Sigmoid colon (tissue), 7 donors: ENCODE measurements around the gene AUTS2. TPM values are rescaled to one million over a fixed set of nuclear protein-coding genes. Genes with fewer than 3 reads are reported as not detected.

Experiments used
- DNase-seq: peaks from one replicate; pipeline ENCODE4 v3.0.0-alpha.2; 2019
- H3K27ac ChIP-seq, 4 donors: fragments of 200-600 bp; sonication (generic); one replicate each; pipeline ENCODE4 v1.5.1; 2016 to 2019; ENCODE audit warnings: mild to moderate bottlenecking in 1 of 4
- H3K27me3 ChIP-seq, 3 donors: fragments of 200-600 bp; sonication (generic); one replicate each; pipeline ENCODE4 v1.5.1; 2019; ENCODE audit warnings: mild to moderate bottlenecking in 1 of 3
- H3K36me3 ChIP-seq, 4 donors: fragments of 200-600 bp; sonication (generic); one replicate each; pipeline ENCODE4 v1.5.1; 2016 to 2019
- H3K4me1 ChIP-seq, 4 donors: fragments of 200-600 bp; sonication (generic); one replicate each; pipeline ENCODE4 v1.5.1; 2017 to 2019
- H3K4me3 ChIP-seq, 4 donors: fragments of 200-600 bp; sonication (generic); one replicate each; pipeline ENCODE4 v1.5.1; 2017 to 2019; ENCODE audit warnings: mild to moderate bottlenecking in 2 of 4, moderate library complexity in 1 of 4
- H3K9me3 ChIP-seq, 4 donors: fragments of 200-600 bp in 3 of 4; sonication (generic) in 3 of 4; one replicate each; pipeline versions ENCODE4 v1.5.1 to v1.6.1; 2013 to 2019
- EP300 ChIP-seq, 4 donors: sonication (generic); formaldehyde crosslinking; IDR thresholded peaks; one replicate each; pipeline ENCODE4 v1.6.1; 2017; ENCODE audit warnings: antibody characterized with exemption in 4 of 4
- POLR2A ChIP-seq, 2 donors: fragments of 450-650 bp; IDR thresholded peaks; one replicate each; pipeline ENCODE4 v1.6.1; 2016; ENCODE audit warnings: antibody characterized with exemption in 2 of 2, mild to moderate bottlenecking in 2 of 2, moderate library complexity in 2 of 2
- POLR2AphosphoS5 ChIP-seq, 4 donors: sonication (generic); formaldehyde crosslinking; IDR thresholded peaks; one replicate each; pipeline ENCODE4 v1.6.1; 2017; ENCODE audit warnings: antibody characterized with exemption in 4 of 4
- WGBS, 2 donors: extraction: QIAGEN DNeasy Blood & Tissue Kit; methylation state at CpG; one replicate each; pipeline ENCODE4 v1.1.7; 2013; 5-methylcytosine and 5-hydroxymethylcytosine counted together
- intact Hi-C: fragments of 100-400 bp; cut with DNase I; formaldehyde crosslinking; loops from one replicate; pipeline ENCODE4 v1.15.1; 2023
- polyA plus RNA-seq, 3 donors: library from polyadenylated mRNA; stranded (reverse); fragments of 200-250 nt; gene quantifications; one replicate each; pipeline ENCODE4 v1.2.3, GENCODE V29; 2013
- total RNA-seq, 4 donors: library from RNA; depleted of rRNA; stranded (reverse); fragments of >200 nt; gene quantifications; one replicate each; pipeline ENCODE4 v1.1.0, GENCODE V29; 2016
- TF ChIP-seq, protein P1 (sequence below), 4 experiments: fragments of 450-650 bp in 3 of 4; fragments of 200-600 bp in 1 of 4; IDR thresholded peaks; one replicate each; pipeline ENCODE4 v1.5.1; 2016 to 2019; ENCODE audit warnings: antibody characterized with exemption in 4 of 4, mild to moderate bottlenecking in 3 of 4, moderate library complexity in 2 of 4
- donor health status: healthy with polysubstance abuse.
- donor health status: Bipolar disorder and iron deficiency.
- donor health status: healthy.

Gene AUTS2
- total and polyA plus RNA-seq, 7 donors, result 3.6 to 55.7 (median 25.5) TPM

DNA sequence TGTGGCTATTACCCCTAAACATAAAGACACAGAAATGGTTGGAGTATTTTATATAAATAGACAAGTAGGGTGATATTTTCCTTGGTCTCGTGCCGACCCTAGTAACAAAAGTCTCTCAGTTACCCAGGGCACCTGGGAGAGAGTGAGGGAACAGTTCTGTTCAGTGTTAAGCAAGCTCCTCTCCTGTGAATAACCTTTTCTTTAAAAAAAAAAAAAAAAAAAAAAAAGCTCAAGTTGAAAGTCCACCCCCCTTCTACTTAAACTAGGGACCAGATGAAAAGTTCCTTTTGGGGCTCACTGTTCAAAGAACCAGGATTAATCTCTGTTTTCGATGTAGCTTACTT, 896.7 kb downstream of the AUTS2 start:
- Histone ChIP-seq H3K36me3 (no peaks in the 10 kb centered on the region), H3K4me1 (no peaks in the 10 kb centered on the region), H3K27me3 (no peaks in the 10 kb centered on the region), H3K9me3 (no peaks in the 10 kb centered on the region), H3K27ac (no peak overlapping the region), H3K4me3 (no peak overlapping the region)
- TF ChIP-seq POLR2AphosphoS5 (IDR thresholded peaks at IDR 0.05) (no peak), POLR2A (IDR thresholded peaks at IDR 0.05) (no peak), EP300 (IDR thresholded peaks at IDR 0.05) (no peak)
- TF ChIP-seq, protein P1, sequence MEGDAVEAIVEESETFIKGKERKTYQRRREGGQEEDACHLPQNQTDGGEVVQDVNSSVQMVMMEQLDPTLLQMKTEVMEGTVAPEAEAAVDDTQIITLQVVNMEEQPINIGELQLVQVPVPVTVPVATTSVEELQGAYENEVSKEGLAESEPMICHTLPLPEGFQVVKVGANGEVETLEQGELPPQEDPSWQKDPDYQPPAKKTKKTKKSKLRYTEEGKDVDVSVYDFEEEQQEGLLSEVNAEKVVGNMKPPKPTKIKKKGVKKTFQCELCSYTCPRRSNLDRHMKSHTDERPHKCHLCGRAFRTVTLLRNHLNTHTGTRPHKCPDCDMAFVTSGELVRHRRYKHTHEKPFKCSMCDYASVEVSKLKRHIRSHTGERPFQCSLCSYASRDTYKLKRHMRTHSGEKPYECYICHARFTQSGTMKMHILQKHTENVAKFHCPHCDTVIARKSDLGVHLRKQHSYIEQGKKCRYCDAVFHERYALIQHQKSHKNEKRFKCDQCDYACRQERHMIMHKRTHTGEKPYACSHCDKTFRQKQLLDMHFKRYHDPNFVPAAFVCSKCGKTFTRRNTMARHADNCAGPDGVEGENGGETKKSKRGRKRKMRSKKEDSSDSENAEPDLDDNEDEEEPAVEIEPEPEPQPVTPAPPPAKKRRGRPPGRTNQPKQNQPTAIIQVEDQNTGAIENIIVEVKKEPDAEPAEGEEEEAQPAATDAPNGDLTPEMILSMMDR (IDR thresholded peaks at IDR 0.05), result no peak
- WGBS, 2 donors, result 89% methylated on average over 3 of the region's 3 CpGs
- intact Hi-C loops, result no loop called here
- no peak for DNase-seq

DNA sequence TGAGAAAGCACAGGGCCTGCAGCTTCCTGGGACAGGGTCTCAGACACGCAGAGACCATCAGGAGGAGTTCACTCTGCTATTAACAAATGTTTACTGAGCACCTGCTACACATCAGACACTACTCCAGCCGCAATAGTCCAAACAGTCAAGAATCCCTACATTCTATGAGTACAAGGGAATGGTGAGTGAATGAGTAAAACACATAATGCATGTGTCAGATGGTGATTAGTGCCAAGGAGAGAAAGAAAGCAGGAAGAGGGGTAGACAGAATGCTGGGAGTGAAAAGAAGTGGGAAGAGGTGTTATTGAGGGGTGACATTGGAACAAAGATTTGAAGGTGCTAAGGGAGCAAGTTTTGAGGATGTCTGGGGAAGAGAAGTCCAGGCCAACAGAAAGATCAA, 899.5 kb downstream of the AUTS2 start:
- Histone ChIP-seq H3K36me3 (no peaks in the 10 kb centered on the region), H3K4me1 (no peaks in the 10 kb centered on the region), H3K27ac (no peak overlapping the region), H3K9me3 (no peaks in the 10 kb centered on the region), H3K27me3 (no peaks in the 10 kb centered on the region), H3K4me3 (no peak overlapping the region)
- no peak for DNase-seq
- TF ChIP-seq POLR2AphosphoS5 (IDR thresholded peaks at IDR 0.05) (no peak), EP300 (IDR thresholded peaks at IDR 0.05) (no peak), POLR2A (IDR thresholded peaks at IDR 0.05) (no peak)
- TF ChIP-seq, protein P1 (IDR thresholded peaks at IDR 0.05), result no peak
- 88 to 93% methylated on average over 2 of the region's 2 CpGs for WGBS, 2 donors
- intact Hi-C loops, result no loop called here

DNA sequence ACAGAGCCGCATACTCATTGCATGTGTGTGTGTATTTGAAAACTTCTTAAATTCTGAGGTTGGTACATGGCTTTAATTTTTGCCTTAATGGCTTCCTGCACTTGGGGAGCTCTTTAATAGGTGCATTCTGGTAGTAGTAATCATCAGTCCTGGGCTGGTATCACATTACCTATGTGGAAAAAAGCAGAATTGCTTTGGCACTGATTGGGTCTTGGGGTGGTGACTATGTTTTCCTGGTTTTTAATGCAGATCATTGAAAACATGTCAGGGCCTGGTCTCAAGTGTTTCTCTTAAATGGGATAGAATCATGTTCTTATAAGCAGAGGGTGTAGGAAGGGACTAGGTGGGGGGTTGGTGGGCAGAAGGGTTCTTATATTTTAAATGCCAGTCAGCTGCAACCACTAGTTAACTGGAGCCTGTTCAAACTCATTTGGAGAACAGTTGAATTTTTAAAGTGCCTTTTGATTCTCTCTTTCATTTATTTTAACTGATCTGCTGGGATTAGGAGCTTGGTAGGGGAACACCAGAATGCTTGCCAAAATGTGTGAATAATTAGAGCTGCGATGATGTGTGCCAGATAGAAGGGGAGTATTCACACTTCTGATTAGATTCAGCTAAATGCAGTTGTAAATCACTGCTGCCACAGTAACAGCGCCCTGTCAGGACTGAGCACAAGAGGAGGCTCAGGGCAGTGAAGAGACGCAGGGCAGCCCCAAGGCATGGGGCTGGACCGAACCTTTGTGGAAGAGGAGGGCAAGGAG, 900.1 kb downstream of the AUTS2 start:
- no peaks in the 10 kb centered on the region for H3K9me3 ChIP-seq
- H3K36me3 ChIP-seq, result no peaks in the 10 kb centered on the region
- intact Hi-C loops, result no loop called here
- no peaks in the 10 kb centered on the region for H3K27me3 ChIP-seq
- no peaks in the 10 kb centered on the region for H3K4me1 ChIP-seq
- no peak for DNase-seq
- 83 to 85% methylated on average over 5 of the region's 5 CpGs for WGBS, 2 donors
- TF ChIP-seq POLR2AphosphoS5 (IDR thresholded peaks at IDR 0.05), result no peak
- TF ChIP-seq EP300 (IDR thresholded peaks at IDR 0.05), result no peak
- TF ChIP-seq POLR2A (IDR thresholded peaks at IDR 0.05), result no peak
- TF ChIP-seq, protein P1 (IDR thresholded peaks at IDR 0.05), result no peak
- H3K4me3 ChIP-seq, result no peak overlapping the region
- H3K27ac ChIP-seq, result no peak overlapping the region

DNA sequence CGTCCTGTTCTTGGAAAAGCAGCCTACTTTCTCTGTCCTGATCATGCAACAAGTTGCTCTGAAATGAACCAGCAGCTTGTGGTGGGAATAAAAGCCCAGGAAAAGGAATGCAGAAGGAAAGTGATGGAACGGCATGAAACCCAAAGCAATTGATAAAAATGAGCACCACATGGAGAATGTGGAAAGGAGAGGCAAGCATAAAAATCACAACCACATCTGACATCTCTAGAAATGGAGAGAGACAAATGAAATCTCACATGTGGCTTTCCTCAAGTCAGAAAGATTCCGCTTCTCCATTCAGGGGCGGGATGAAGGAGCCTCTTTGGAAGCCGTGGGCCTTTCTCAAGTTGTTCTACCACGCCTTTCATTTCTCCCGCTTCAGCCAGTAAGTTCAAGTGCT, 902.0 kb downstream of the AUTS2 start:
- Histone ChIP-seq H3K36me3 (no peaks in the 10 kb centered on the region), H3K4me3 (no peak overlapping the region), H3K4me1 (no peaks in the 10 kb centered on the region), H3K27ac (no peak overlapping the region), H3K27me3 (no peaks in the 10 kb centered on the region), H3K9me3 (no peaks in the 10 kb centered on the region)
- no peak for DNase-seq
- intact Hi-C loops, result no loop called here
- TF ChIP-seq POLR2A (IDR thresholded peaks at IDR 0.05) (no peak), POLR2AphosphoS5 (IDR thresholded peaks at IDR 0.05) (no peak), EP300 (IDR thresholded peaks at IDR 0.05) (no peak)
- TF ChIP-seq, protein P1 (IDR thresholded peaks at IDR 0.05), result no peak
- WGBS, 2 donors, result 92 to 95% methylated on average over 7 of the region's 7 CpGs
